VCaP (cell line): ENCODE measurements around the gene MCF2L.

Experiments
- H3K27ac ChIP-seq: fragments of 450-650 bp; 2 replicates; pipeline ENCODE4 v1.5.1; 2017
- CTCF ChIP-seq: fragments of 450-650 bp; conservative IDR thresholded peaks from 2 replicates; pipeline ENCODE4 v1.5.1; 2017; ENCODE audit warnings: mild to moderate bottlenecking, moderate library complexity

MCF2L gene

GRCh38 chr13:112972867-112973576, 4.0 kb downstream of the MCF2L start:
- TF ChIP-seq CTCF, result no peak
- H3K27ac ChIP-seq, result no peak overlapping the region

GRCh38 chr13:112973577-112973951, 4.5 kb downstream of the MCF2L start:
- no peak for TF ChIP-seq CTCF
- no peak overlapping the region for H3K27ac ChIP-seq

GRCh38 chr13:112974125-112974524, 5.1 kb downstream of the MCF2L start:
- TF ChIP-seq CTCF, result no peak
- H3K27ac ChIP-seq, result no peak overlapping the region

- no peak overlapping the region for H3K27ac ChIP-seq
- no peak for TF ChIP-seq CTCF
Observed at GRCh38 chr13:112974671-112975070, 5.7 kb downstream of the MCF2L start.

GRCh38 chr13:112975401-112975939, 6.5 kb downstream of the MCF2L start:
- no peak for TF ChIP-seq CTCF
- no peak overlapping the region for H3K27ac ChIP-seq

GRCh38 chr13:112976526-112976925, 7.5 kb downstream of the MCF2L start:
- no peak for TF ChIP-seq CTCF
- no peak overlapping the region for H3K27ac ChIP-seq

GRCh38 chr13:112977091-112977490, 8.1 kb downstream of the MCF2L start:
- TF ChIP-seq CTCF, result no peak

More at GRCh38 chr13:112977091-112977490, 8.1 kb downstream of the MCF2L start:
- H3K27ac ChIP-seq, result no peak overlapping the region
